Measurements from ENCODE around the gene TINAG. TPM values are rescaled to one million over a fixed set of nuclear protein-coding genes. Genes with fewer than 3 reads are reported as not detected.

Gene TINAG
- total RNA-seq, 1 donor from 2014 or later: not detected

DNA sequence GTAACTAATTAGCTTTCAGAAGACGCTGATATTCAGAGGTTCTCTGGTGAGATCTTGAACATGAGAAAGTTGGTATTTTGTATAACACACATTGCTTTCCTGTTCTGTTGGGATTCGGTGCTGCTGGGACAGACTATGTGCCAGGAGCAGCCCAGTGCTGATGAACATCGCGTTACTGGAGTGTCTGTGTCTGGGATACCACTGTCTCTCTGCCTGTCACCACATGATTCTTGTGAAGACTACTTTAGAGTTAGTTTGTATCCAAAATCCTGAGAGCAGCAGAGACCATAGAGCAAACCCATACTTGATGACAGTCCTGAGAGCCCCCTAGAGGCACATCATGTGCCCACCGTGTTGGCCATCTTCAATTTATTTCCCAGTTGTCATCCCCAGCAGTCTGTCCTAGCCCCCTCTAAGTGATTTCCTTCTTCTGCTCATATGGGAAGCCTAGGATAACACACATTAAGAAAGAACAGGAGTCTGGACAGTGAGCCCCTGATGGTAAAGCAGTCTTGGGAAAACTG lies 41.8 kb upstream of the TINAG start:
- Histone ChIP-seq H3K27me3 (no peaks in the 10 kb centered on the region), H3K36me3 (no peaks in the 10 kb centered on the region), H3K4me1 (no peaks in the 10 kb centered on the region), H3K27ac (no peak overlapping the region), H3K4me3 (no peak overlapping the region), H3K9me3 (no peaks in the 10 kb centered on the region)
- TF ChIP-seq, protein P1, sequence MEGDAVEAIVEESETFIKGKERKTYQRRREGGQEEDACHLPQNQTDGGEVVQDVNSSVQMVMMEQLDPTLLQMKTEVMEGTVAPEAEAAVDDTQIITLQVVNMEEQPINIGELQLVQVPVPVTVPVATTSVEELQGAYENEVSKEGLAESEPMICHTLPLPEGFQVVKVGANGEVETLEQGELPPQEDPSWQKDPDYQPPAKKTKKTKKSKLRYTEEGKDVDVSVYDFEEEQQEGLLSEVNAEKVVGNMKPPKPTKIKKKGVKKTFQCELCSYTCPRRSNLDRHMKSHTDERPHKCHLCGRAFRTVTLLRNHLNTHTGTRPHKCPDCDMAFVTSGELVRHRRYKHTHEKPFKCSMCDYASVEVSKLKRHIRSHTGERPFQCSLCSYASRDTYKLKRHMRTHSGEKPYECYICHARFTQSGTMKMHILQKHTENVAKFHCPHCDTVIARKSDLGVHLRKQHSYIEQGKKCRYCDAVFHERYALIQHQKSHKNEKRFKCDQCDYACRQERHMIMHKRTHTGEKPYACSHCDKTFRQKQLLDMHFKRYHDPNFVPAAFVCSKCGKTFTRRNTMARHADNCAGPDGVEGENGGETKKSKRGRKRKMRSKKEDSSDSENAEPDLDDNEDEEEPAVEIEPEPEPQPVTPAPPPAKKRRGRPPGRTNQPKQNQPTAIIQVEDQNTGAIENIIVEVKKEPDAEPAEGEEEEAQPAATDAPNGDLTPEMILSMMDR (IDR thresholded peaks at IDR 0.05): no peak
- no peak for DNase-seq (ENCODE audit: low spot score in 2 of 2)
- intact Hi-C loops (cut with DNase I): loop anchor here (10.0 kb wide), 1 partner anchor 282 kb away; no protein-coding TSS in a partner anchor

DNA sequence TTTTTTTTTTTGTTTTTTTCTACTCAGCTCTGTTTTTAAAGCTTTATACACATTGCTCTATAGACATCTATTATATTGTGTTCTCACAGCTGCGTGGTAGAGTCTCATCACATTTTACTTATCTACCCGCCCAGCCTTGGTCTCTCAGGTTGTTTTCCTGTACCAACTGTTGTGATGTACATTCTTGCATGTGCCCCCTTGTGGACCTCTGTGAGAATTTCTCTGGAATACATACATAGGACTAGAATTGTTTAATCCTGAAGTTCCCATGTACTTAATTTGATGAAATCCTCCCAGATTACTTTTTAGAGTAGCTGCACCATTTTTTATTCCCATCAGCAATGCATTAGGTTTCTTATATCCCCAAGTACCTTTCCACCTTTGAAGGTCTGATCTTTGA lies 40.4 kb upstream of the TINAG start:
- H3K27ac ChIP-seq: no peak overlapping the region
- H3K27me3 ChIP-seq: no peaks in the 10 kb centered on the region
- intact Hi-C loops (cut with DNase I): loop anchor here (10.0 kb wide), 1 partner anchor 283 kb away; no protein-coding TSS in a partner anchor
- no peaks in the 10 kb centered on the region for H3K36me3 ChIP-seq
- H3K9me3 ChIP-seq: no peaks in the 10 kb centered on the region
- TF ChIP-seq, protein P1 (IDR thresholded peaks at IDR 0.05): no peak
- DNase-seq (ENCODE audit: low spot score in 2 of 2): no peak
- no peak overlapping the region for H3K4me3 ChIP-seq
- H3K4me1 ChIP-seq: no peaks in the 10 kb centered on the region

DNA sequence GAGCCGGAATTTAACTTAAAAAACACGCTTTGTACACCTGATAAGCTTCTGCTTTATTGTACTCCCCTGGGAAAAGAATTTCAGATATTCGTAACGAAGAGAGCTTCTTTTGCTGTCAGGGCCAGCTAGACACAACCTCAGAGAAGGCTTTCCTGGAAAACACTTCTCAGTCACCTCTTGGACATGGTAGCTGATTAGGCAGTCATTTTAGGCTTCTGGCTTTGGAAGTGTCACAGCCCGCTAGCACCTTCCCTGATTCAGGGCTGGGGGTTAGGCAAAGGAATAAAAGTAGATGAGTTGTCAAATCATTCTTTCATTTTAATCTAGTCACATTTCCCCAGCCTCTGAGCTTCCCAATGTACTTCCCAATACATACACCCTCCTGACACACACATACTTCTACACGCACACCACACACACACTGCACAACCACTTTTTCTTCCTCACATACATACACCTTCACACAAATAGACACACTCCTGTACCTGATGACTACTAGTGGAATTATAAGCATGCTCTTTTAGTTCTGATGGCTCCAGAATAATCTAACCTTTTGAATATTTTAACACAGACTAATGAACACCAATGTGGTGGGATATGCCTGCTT lies 34.9 kb upstream of the TINAG start:
- H3K27ac ChIP-seq: no peak overlapping the region
- H3K4me3 ChIP-seq: no peak overlapping the region
- TF ChIP-seq, protein P1 (IDR thresholded peaks at IDR 0.05): no peak
- no peaks in the 10 kb centered on the region for H3K36me3 ChIP-seq
- no peak for DNase-seq (ENCODE audit: low spot score in 2 of 2)
- no peaks in the 10 kb centered on the region for H3K4me1 ChIP-seq
- H3K27me3 ChIP-seq: no peaks in the 10 kb centered on the region
- H3K9me3 ChIP-seq: no peaks in the 10 kb centered on the region
- intact Hi-C loops (cut with DNase I): no loop called here

DNA sequence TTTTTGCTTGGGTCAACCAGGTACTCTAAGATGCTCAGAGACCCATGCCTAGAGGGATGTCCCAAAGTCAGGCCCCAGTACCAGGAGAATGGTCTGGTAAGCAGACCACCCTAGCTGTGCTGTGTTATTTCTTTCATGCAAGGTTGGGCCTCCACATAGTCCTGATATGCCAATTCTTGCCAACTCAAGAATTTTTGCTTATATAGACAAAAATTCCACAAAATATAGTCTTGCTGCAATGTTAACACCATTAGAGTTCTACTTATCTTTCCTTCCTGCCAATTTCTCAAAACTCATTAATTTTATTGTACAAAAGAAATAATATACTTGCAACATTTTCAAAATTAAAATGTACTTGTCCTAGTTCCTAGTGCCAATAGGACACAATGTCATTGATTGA lies 33.9 kb upstream of the TINAG start:
- intact Hi-C loops (cut with DNase I): no loop called here
- no peak for DNase-seq (ENCODE audit: low spot score in 2 of 2)
- TF ChIP-seq, protein P1 (IDR thresholded peaks at IDR 0.05): no peak

DNA sequence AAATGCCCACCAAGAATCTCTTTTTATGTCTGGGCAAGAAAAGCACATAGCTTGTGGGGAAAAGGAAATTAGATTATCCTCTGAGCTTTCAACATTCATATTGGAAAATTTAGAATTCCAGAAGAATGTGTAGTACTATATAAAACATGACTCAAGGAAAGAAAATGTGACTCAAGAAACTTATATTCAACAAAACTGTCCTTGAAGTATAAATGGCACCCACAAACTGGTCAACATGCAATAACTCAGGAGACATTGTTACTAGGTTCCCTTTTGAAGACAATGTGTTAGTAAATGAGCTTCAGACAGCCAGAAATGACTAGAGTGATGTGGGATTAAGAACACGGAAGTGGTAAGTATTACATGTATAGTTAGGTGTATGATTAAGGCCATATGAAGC lies 26.1 kb upstream of the TINAG start:
- no peak for DNase-seq (ENCODE audit: low spot score in 2 of 2)
- Histone ChIP-seq H3K27me3 (no peaks in the 10 kb centered on the region), H3K27ac (no peak overlapping the region), H3K4me3 (no peak overlapping the region), H3K4me1 (no peaks in the 10 kb centered on the region), H3K9me3 (no peaks in the 10 kb centered on the region), H3K36me3 (no peaks in the 10 kb centered on the region)
- intact Hi-C loops (cut with DNase I): no loop called here
- TF ChIP-seq, protein P1 (IDR thresholded peaks at IDR 0.05): no peak

More for the DNA sequence above, 33.9 kb upstream of the TINAG start:
- no peaks in the 10 kb centered on the region for H3K9me3 ChIP-seq
- H3K4me1 ChIP-seq: no peaks in the 10 kb centered on the region
- no peaks in the 10 kb centered on the region for H3K27me3 ChIP-seq
- no peak overlapping the region for H3K27ac ChIP-seq
- no peaks in the 10 kb centered on the region for H3K36me3 ChIP-seq
- no peak overlapping the region for H3K4me3 ChIP-seq
